Smooth muscle cell (in vitro differentiated cells): ENCODE results near the gene TBC1D22B. TPM values are rescaled to one million over a fixed set of nuclear protein-coding genes. Genes with fewer than 3 reads are reported as not detected.
"Not testable (repeated sequence)": the region's sequence is repeated elsewhere in the genome, so short reads cannot be mapped to it uniquely, and the experiment has no call there.

ENCODE experiments used
- DNase-seq: peaks from one replicate; lab custom pipeline; 2025; ENCODE audit not compliant: unreplicated experiment; lab: John Stamatoyannopoulos, UW
- H2AFZ ChIP-seq: fragments of 200-600 bp; sonication (generic); 2 replicates; pipeline ENCODE4 v1.6.0; 2016; ENCODE audit warnings: antibody characterized with exemption, low read depth, mild to moderate bottlenecking
- H3F3A ChIP-seq: fragments of 200-600 bp; sonication (generic); 2 replicates; pipeline ENCODE4 v1.6.0; 2017; ENCODE audit warnings: antibody characterized with exemption, low read depth
- H3K27ac ChIP-seq: fragments of 200-600 bp; sonication (generic); 2 replicates; pipeline ENCODE4 v1.5.1; 2016; ENCODE audit warnings: low read depth, mild to moderate bottlenecking
- H3K27me3 ChIP-seq: fragments of 200-600 bp; sonication (generic); 2 replicates; pipeline ENCODE4 v1.6.1; 2016; ENCODE audit warnings: low read depth, mild to moderate bottlenecking
- H3K36me3 ChIP-seq: fragments of 200-600 bp; sonication (generic); 2 replicates; pipeline ENCODE4 v1.5.1; 2016; ENCODE audit warnings: low read depth
- H3K4me1 ChIP-seq: fragments of 200-600 bp; sonication (generic); 2 replicates; pipeline ENCODE4 v1.5.1; 2016; ENCODE audit warnings: low read depth
- H3K4me2 ChIP-seq: fragments of 200-600 bp; sonication (generic); 2 replicates; pipeline ENCODE4 v1.6.0; 2016; ENCODE audit warnings: mild to moderate bottlenecking
- H3K4me3 ChIP-seq: fragments of 200-600 bp; sonication (generic); 2 replicates; pipeline ENCODE4 v1.5.1; 2016; ENCODE audit warnings: mild to moderate bottlenecking
- H3K79me2 ChIP-seq: fragments of 200-600 bp; sonication (generic); 2 replicates; pipeline ENCODE4 v1.6.0; 2016; ENCODE audit warnings: low read depth, mild to moderate bottlenecking
- H3K9ac ChIP-seq: fragments of 200-600 bp; sonication (generic); 2 replicates; pipeline ENCODE4 v1.6.0; 2016; ENCODE audit warnings: low read depth
- H3K9me3 ChIP-seq: fragments of 200-600 bp; sonication (generic); replicated peaks from 2 replicates; pipeline ENCODE4 v1.5.1; 2016; ENCODE audit warnings: low read depth
- H4K20me1 ChIP-seq: fragments of 200-600 bp; sonication (generic); 2 replicates; pipeline ENCODE4 v1.6.0; 2016; ENCODE audit warnings: low read depth
- WGBS: methylation state at CpG from one replicate; pipeline ENCODE4 v1.1.7; 2016; ENCODE audit warnings: low lambda C conversion rate; 5-methylcytosine and 5-hydroxymethylcytosine counted together
- polyA plus RNA-seq: library from polyadenylated mRNA; unstranded; fragments of >200 nt; fragmentation: Nextera tagmentation; extraction: Ambion mirVana; gene quantifications from 2 replicates; pipeline ENCODE4 v1.2.1, GENCODE V29; 2016
- total RNA-seq: library from RNA; depleted of rRNA; stranded (reverse); fragments of >200 nt; gene quantifications from 2 replicates; pipeline ENCODE4 v1.2.3, GENCODE V29; 2014
- TF ChIP-seq, protein P1 (sequence below): fragments of 200-600 bp; sonication (generic); IDR thresholded peaks from 2 replicates; pipeline ENCODE4 v1.5.1; 2017; ENCODE audit warnings: borderline replicate concordance, mild to moderate bottlenecking, antibody characterized with exemption; ENCODE audit not compliant: insufficient read depth, poor library complexity, severe bottlenecking

Gene TBC1D22B
- total and polyA plus RNA-seq, 2 experiments from 2014 or later: 5.6 to 7.2 TPM

GRCh38 chr6:37306624-37307222 lies 49.2 kb downstream of the TBC1D22B start:
- H3K9me3 ChIP-seq: no peaks in the 10 kb centered on the region
- no peak for DNase-seq
- no peaks in the 10 kb centered on the region for H3K79me2 ChIP-seq
- no peaks in the 10 kb centered on the region for H3K36me3 ChIP-seq
- no peak overlapping the region for H3K27ac ChIP-seq
- H3K9ac ChIP-seq: no peak overlapping the region
- H2AFZ ChIP-seq: no peak overlapping the region
- no peak overlapping the region for H3K4me2 ChIP-seq
- no peaks in the 10 kb centered on the region for H3F3A ChIP-seq
- H3K27me3 ChIP-seq: no peaks in the 10 kb centered on the region
- peaks cover under 1% of the 10 kb centered on the region for H4K20me1 ChIP-seq
- 90% methylated on average over 4 of the region's 4 CpGs for WGBS
- no peak overlapping the region for H3K4me3 ChIP-seq
- no peaks in the 10 kb centered on the region for H3K4me1 ChIP-seq
- TF ChIP-seq, protein P1, sequence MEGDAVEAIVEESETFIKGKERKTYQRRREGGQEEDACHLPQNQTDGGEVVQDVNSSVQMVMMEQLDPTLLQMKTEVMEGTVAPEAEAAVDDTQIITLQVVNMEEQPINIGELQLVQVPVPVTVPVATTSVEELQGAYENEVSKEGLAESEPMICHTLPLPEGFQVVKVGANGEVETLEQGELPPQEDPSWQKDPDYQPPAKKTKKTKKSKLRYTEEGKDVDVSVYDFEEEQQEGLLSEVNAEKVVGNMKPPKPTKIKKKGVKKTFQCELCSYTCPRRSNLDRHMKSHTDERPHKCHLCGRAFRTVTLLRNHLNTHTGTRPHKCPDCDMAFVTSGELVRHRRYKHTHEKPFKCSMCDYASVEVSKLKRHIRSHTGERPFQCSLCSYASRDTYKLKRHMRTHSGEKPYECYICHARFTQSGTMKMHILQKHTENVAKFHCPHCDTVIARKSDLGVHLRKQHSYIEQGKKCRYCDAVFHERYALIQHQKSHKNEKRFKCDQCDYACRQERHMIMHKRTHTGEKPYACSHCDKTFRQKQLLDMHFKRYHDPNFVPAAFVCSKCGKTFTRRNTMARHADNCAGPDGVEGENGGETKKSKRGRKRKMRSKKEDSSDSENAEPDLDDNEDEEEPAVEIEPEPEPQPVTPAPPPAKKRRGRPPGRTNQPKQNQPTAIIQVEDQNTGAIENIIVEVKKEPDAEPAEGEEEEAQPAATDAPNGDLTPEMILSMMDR: no peak

GRCh38 chr6:37307484-37307883 lies 49.9 kb downstream of the TBC1D22B start:
- H3K79me2 ChIP-seq, H3K27me3 ChIP-seq, H3K9me3 ChIP-seq, DNase-seq, H2AFZ ChIP-seq, H3K4me1 ChIP-seq, H3K36me3 ChIP-seq, H4K20me1 ChIP-seq, H3K4me3 ChIP-seq, H3F3A ChIP-seq, H3K9ac ChIP-seq: not testable (repeated sequence)
- peak overlapping the region; percentile 49 for H3K4me2 ChIP-seq
- 88% methylated on average over 10 of the region's 10 CpGs for WGBS
- peak overlapping the region; percentile 62 for H3K27ac ChIP-seq

- DNase-seq: no peak
- Histone ChIP-seq H3K27me3 (no peaks in the 10 kb centered on the region), H3F3A (no peaks in the 10 kb centered on the region), H4K20me1 (peaks cover 5% of the 10 kb centered on the region), H3K27ac (peak overlapping the region; percentile 62), H3K4me2 (peak overlapping the region; percentile 49), H3K9ac (no peak overlapping the region), H3K4me1 (no peaks in the 10 kb centered on the region), H3K4me3 (no peak overlapping the region), H3K9me3 (no peaks in the 10 kb centered on the region), H3K36me3 (no peaks in the 10 kb centered on the region), H2AFZ (no peak overlapping the region), H3K79me2 (no peaks in the 10 kb centered on the region)
- TF ChIP-seq, protein P1: no peak
- 56% methylated on average over 5 of the region's 5 CpGs for WGBS
Observed at GRCh38 chr6:37308069-37308815, 50.7 kb downstream of the TBC1D22B start.

GRCh38 chr6:37309046-37309445 lies 51.5 kb downstream of the TBC1D22B start:
- Histone ChIP-seq H3K27me3 (no peaks in the 10 kb centered on the region), H4K20me1 (peaks cover 5% of the 10 kb centered on the region), H3K4me3 (no peak overlapping the region), H3K79me2 (no peaks in the 10 kb centered on the region), H3K27ac (peak overlapping the region; percentile 62), H3K36me3 (no peaks in the 10 kb centered on the region), H3K9ac (no peak overlapping the region), H3K9me3 (no peaks in the 10 kb centered on the region), H2AFZ (no peak overlapping the region), H3K4me2 (no peak overlapping the region), H3K4me1 (no peaks in the 10 kb centered on the region), H3F3A (no peaks in the 10 kb centered on the region)
- TF ChIP-seq, protein P1: no peak
- 71% methylated on average over 1 of the region's 1 CpG for WGBS
- DNase-seq: no peak
